ENCODE measurements around the gene SV2B. TPM values are rescaled to one million over a fixed set of nuclear protein-coding genes. Genes with fewer than 3 reads are reported as not detected.

Gene SV2B
- total RNA-seq, 2 experiments from 2014 or later, result not detected

DNA sequence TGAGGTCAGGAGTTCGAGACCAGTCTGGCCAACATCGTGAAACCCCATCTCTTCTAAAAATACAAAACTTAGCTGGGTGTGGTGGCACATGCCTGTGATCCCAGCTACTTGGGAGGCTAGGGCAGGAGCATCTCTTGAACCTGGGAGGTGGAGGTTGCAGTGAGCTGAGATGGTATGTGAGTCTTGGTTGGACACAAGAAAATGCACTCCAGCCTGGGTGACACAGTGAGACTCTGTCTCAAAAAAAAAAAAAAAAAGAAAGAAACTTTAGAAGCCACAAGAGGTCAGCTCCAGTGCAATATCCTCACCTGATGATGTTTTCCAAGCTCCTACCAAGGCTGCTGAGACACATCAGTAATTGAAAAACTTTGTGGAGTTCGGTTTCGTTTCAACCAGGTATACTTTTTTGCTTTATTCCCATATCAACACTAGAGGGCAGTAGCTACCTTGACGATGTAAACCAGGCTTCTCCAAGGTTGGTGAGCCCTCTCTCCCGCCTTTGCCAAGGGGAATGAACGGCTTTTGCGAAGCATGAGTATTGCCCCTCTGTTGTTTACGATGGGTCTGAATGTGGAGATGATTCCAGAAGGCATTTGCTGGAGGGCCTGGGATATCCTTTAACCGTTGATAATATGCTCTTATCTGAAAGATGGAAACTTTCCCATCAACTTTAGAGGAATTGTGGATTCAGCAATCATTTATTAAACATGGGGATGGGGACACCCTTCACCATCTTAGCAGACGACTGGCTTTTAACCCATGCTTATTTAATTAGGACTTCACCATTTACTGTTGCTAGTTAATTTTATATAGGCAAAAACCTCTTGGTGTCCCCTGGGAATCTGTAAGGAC, 202.8 kb downstream of the SV2B start:
- Histone ChIP-seq H3K27ac (ENCODE audit: low read depth in 1 of 2, low read length in 2 of 2) (no peak overlapping the region), H3K4me1 (ENCODE audit: insufficient read depth, low read length) (peaks cover 30% of the 10 kb centered on the region), H3K27me3 (ENCODE audit: control insufficient read depth in 1 of 2, insufficient read depth in 2 of 2, low read length in 2 of 2) (no peaks in the 10 kb centered on the region), H3K9me3 (ENCODE audit: control insufficient read depth in 1 of 2, insufficient read depth in 1 of 2, low read length in 2 of 2) (no peaks in the 10 kb centered on the region), H3K36me3 (ENCODE audit: insufficient read depth, low read length) (no peaks in the 10 kb centered on the region), H3K4me3 (ENCODE audit: low read length) (no peak overlapping the region)
- intact Hi-C loops (cut with DNase I, micrococcal nuclease), result loop anchor here (1.0 to 10.0 kb wide), 11 partner anchors 219 to 1412 kb away; partner anchors contain the start of gene SLCO3A1 (in 1 of the 2)
- Mint-ChIP-seq H3K4me1 (ENCODE audit: low read depth) (peaks cover 31% of the 10 kb centered on the region), H3K9me3 (no peaks in the 10 kb centered on the region), H3K27me3 (peaks cover 26% of the 10 kb centered on the region), H3K36me3 (ENCODE audit: low read depth) (no peaks in the 10 kb centered on the region), H3K27ac (no peak overlapping the region), H3K4me3 (no peak overlapping the region)
- CTCF ChIA-PET, result interaction anchor here (0.8 to 1.8 kb wide), 11 partner anchors 10 to 767 kb away, joined by 3 to 6 read pairs (median 4); no protein-coding TSS in a partner anchor
- TF ChIP-seq, protein P1, sequence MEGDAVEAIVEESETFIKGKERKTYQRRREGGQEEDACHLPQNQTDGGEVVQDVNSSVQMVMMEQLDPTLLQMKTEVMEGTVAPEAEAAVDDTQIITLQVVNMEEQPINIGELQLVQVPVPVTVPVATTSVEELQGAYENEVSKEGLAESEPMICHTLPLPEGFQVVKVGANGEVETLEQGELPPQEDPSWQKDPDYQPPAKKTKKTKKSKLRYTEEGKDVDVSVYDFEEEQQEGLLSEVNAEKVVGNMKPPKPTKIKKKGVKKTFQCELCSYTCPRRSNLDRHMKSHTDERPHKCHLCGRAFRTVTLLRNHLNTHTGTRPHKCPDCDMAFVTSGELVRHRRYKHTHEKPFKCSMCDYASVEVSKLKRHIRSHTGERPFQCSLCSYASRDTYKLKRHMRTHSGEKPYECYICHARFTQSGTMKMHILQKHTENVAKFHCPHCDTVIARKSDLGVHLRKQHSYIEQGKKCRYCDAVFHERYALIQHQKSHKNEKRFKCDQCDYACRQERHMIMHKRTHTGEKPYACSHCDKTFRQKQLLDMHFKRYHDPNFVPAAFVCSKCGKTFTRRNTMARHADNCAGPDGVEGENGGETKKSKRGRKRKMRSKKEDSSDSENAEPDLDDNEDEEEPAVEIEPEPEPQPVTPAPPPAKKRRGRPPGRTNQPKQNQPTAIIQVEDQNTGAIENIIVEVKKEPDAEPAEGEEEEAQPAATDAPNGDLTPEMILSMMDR (IDR thresholded peaks at IDR 0.05), result peak; percentile 86
- POLR2A ChIA-PET, result no interaction called here
- DNase-seq (peak in 5 of 14 experiments; percentile 30 to 76 (median 75)), ATAC-seq (ENCODE audit: poor library complexity) (no peak)

DNA sequence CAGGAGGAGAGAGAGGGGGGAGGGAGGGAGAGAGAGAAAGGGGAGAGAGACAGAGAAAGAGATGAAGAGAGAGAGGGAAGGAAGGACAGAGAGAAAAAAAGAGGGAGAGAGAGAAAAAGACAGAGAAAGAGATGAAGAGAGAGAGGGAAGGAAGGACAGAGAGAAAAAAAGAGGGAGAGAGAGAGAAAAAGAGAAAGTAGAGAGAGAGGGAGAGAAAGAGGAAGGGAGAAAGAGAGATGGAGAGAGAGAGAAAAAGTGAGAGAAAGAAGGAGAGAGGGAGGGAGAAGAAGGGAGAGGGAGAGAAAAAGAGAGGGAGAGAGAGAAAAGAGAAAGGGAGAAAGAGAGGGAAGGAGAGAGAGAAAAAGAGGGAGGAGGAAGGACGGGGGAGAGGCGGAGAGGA, 204.2 kb downstream of the SV2B start:
- peaks cover 39% of the 10 kb centered on the region for H3K4me1 ChIP-seq (ENCODE audit: insufficient read depth, low read length)

DNA sequence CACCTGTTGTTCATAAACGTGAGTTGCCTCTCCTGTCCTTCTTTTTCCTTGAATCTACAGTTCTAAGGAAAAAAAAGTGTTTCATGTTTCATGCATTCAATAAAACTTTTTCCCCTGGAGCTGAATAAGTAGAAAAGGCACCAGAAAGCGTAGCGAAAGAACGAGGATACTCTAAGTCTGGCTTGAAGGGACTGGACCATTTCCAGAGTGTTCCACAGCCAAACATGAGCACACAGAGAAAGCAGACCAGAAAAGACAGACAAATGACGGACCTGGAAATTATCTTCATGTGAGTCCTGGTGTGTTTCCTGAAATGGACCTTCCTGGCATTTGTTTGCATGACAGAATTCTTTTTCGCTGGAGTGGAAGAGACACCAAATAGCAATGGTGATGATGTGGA, 204.7 kb downstream of the SV2B start:
- Histone ChIP-seq H3K36me3 (ENCODE audit: insufficient read depth, low read length) (no peaks in the 10 kb centered on the region), H3K9me3 (ENCODE audit: control insufficient read depth in 1 of 2, insufficient read depth in 1 of 2, low read length in 2 of 2) (no peaks in the 10 kb centered on the region), H3K4me1 (ENCODE audit: insufficient read depth, low read length) (peaks cover 45% of the 10 kb centered on the region), H3K27me3 (ENCODE audit: control insufficient read depth in 1 of 2, insufficient read depth in 2 of 2, low read length in 2 of 2) (no peaks in the 10 kb centered on the region), H3K27ac (ENCODE audit: low read depth in 1 of 2, low read length in 2 of 2) (no peak overlapping the region), H3K4me3 (ENCODE audit: low read length) (no peak overlapping the region)
- no peaks in the 10 kb centered on the region for H3K9me3 Mint-ChIP-seq
- ATAC-seq (ENCODE audit: poor library complexity), result no peak
- ChIA-PET CTCF (no interaction called here), POLR2A (no interaction called here)
- H3K27me3 Mint-ChIP-seq, result peaks cover 18% of the 10 kb centered on the region
- H3K4me3 Mint-ChIP-seq, result no peak overlapping the region
- no peak overlapping the region for H3K27ac Mint-ChIP-seq
- TF ChIP-seq, protein P1 (IDR thresholded peaks at IDR 0.05), result no peak
- no peak for DNase-seq
- intact Hi-C loops (cut with DNase I, micrococcal nuclease), result loop anchor here (5.0 to 10.0 kb wide), 5 partner anchors 403 to 1410 kb away; partner anchors contain the start of gene SLCO3A1 (in 1 of the 2)
- peaks cover 47% of the 10 kb centered on the region for H3K4me1 Mint-ChIP-seq (ENCODE audit: low read depth)
- H3K36me3 Mint-ChIP-seq (ENCODE audit: low read depth), result no peaks in the 10 kb centered on the region

More for the DNA sequence above, 204.2 kb downstream of the SV2B start:
- Histone ChIP-seq H3K27ac (ENCODE audit: low read depth in 1 of 2, low read length in 2 of 2) (no peak overlapping the region), H3K36me3 (ENCODE audit: insufficient read depth, low read length) (no peaks in the 10 kb centered on the region), H3K4me3 (ENCODE audit: low read length) (no peak overlapping the region), H3K27me3 (ENCODE audit: control insufficient read depth in 1 of 2, insufficient read depth in 2 of 2, low read length in 2 of 2) (no peaks in the 10 kb centered on the region), H3K9me3 (ENCODE audit: control insufficient read depth in 1 of 2, insufficient read depth in 1 of 2, low read length in 2 of 2) (no peaks in the 10 kb centered on the region)
- TF ChIP-seq, protein P1 (IDR thresholded peaks at IDR 0.05), result no peak
- Mint-ChIP-seq H3K36me3 (ENCODE audit: low read depth) (no peaks in the 10 kb centered on the region), H3K27ac (no peak overlapping the region), H3K9me3 (no peaks in the 10 kb centered on the region), H3K4me3 (no peak overlapping the region), H3K27me3 (peaks cover 20% of the 10 kb centered on the region), H3K4me1 (ENCODE audit: low read depth) (peaks cover 42% of the 10 kb centered on the region)
- intact Hi-C loops (cut with DNase I, micrococcal nuclease), result loop anchor here (5.0 to 10.0 kb wide), 5 partner anchors 403 to 1411 kb away; partner anchors contain the start of gene SLCO3A1 (in 1 of the 2)
- DNase-seq (no peak), ATAC-seq (ENCODE audit: poor library complexity) (no peak)
- ChIA-PET CTCF (no interaction called here), POLR2A (no interaction called here)

Measured in CD4-positive, alpha-beta T cell (primary cell).